Mesodermal cell (in vitro differentiated cells): ENCODE data around the gene NPC1L1.

ENCODE experiments used
- H3K27ac ChIP-seq: 2 replicates; pipeline ENCODE4 v1.7.0; 2013; ENCODE audit warnings: mild to moderate bottlenecking, low read depth, low read length, moderate library complexity; ENCODE audit not compliant: severe bottlenecking
- H3K36me3 ChIP-seq: 2 replicates; pipeline ENCODE4 v1.7.1; 2013; ENCODE audit warnings: mild to moderate bottlenecking, low read length, moderate library complexity; ENCODE audit not compliant: control insufficient read depth, insufficient read depth
- H3K4me1 ChIP-seq: one replicate; pipeline ENCODE4 v1.7.1; 2013; ENCODE audit warnings: mild to moderate bottlenecking, low read length; ENCODE audit not compliant: insufficient read depth, control insufficient read depth, poor library complexity, severe bottlenecking
- H3K4me3 ChIP-seq: 2 replicates; pipeline ENCODE4 v1.7.0; 2013; ENCODE audit warnings: low read length, control low read depth, mild to moderate bottlenecking; ENCODE audit not compliant: insufficient read depth, poor library complexity, severe bottlenecking; ENCODE audit errors: extremely low read depth
- H3K9me3 ChIP-seq: 2 replicates; pipeline ENCODE4 v1.7.1; 2013; ENCODE audit warnings: mild to moderate bottlenecking, low read length, moderate library complexity; ENCODE audit not compliant: control insufficient read depth
- WGBS, 2 experiments: methylation state at CpG; one replicate each; pipeline ENCODE4 v1.1.5; 2013; ENCODE audit warnings: missing lambda C conversion rate in 2 of 2; ENCODE audit not compliant: insufficient coverage in 2 of 2; 5-methylcytosine and 5-hydroxymethylcytosine counted together

Gene NPC1L1

DNA sequence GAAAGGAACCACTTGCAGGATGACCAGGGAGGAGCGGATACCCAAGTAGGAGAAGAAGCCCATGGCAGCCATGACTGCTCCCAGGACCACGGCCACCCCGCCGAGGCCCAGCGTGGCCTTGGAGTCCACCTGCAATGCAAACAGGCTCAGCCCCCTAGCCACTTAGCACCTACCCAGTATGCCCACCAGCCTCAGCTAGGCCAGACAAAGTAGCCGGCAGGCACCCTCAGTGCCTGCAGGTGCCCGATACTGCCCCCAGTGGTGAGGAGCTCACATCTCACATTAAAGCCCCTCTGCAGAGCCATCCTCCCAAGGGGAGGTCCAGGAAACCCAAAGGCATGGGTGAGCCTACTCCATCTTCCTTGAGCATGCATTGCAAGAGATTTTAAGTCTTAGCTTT is 6.6 kb downstream of the NPC1L1 start:
- no peaks in the 10 kb centered on the region for H3K9me3 ChIP-seq
- WGBS, 2 experiments = 55 to 62% methylated on average over 6 of the region's 7 CpGs
- H3K27ac ChIP-seq = no peak overlapping the region
- no peaks in the 10 kb centered on the region for H3K4me1 ChIP-seq
- H3K36me3 ChIP-seq = no peaks in the 10 kb centered on the region
- H3K4me3 ChIP-seq = no peak overlapping the region

DNA sequence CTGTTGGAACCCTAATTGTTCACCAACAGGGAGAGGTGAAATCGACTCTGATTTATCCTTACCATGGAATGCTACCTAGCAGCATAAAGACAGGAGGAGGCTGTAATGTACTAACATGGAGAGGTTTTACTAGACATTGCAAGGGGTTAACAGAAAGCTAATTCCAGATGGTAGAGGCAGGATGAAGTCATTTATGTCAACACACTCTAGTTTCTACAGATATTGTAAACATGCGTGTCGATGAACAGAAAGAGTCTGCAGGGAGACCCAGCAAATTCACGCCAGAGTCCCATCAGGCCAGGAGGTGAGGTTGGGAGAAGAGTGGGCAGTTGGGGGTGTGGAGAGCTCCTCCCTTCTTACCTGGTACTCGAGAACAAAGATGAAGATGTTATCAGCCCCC is 7.0 kb downstream of the NPC1L1 start:
- WGBS, 2 experiments = 92 to 93% methylated on average over 2 to 4 of the region's 5 CpGs
- no peaks in the 10 kb centered on the region for H3K4me1 ChIP-seq
- H3K36me3 ChIP-seq = no peaks in the 10 kb centered on the region
- no peak overlapping the region for H3K4me3 ChIP-seq
- no peaks in the 10 kb centered on the region for H3K9me3 ChIP-seq
- no peak overlapping the region for H3K27ac ChIP-seq

DNA sequence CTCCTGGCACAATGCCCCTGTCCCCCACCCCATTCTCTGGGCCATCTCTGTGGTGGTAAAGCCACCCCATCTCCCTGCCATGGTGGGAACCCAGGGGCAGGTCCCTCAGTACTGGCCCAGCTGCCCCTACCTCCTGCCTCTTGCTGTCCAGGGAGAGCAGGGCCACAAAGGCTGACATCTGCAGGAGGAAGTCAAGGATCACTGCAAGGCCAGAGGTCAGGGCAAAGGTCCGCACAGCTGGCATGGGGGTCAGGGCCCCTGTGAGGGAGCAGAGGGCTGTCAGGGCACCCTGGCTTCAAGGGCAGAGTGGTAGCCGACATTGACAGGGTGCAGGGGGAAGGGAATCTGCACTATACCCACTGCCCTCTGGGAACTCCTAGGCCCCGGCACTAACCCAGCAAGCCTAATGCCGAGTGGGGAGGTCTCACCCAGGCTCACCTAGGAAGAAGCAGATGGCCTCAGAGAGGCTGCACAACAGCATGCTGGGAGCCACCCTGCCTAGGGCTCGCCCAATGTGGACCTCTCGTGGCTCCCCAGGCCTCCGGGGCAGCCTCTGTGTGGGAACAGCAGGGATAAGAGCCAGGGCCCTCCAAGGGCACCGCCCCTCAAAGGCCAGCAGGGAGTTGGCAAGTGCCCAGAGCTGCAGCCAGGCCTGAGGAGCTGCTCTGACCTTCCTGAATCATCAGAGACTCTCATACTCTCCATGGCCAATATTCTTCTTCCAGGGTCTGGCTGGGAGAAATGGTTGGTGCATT is 7.7 kb downstream of the NPC1L1 start:
- Histone ChIP-seq H3K4me3 (no peak overlapping the region), H3K4me1 (no peaks in the 10 kb centered on the region), H3K27ac (no peak overlapping the region), H3K9me3 (no peaks in the 10 kb centered on the region), H3K36me3 (no peaks in the 10 kb centered on the region)
- 88 to 91% methylated on average over 5 to 6 of the region's 8 CpGs for WGBS, 2 experiments

DNA sequence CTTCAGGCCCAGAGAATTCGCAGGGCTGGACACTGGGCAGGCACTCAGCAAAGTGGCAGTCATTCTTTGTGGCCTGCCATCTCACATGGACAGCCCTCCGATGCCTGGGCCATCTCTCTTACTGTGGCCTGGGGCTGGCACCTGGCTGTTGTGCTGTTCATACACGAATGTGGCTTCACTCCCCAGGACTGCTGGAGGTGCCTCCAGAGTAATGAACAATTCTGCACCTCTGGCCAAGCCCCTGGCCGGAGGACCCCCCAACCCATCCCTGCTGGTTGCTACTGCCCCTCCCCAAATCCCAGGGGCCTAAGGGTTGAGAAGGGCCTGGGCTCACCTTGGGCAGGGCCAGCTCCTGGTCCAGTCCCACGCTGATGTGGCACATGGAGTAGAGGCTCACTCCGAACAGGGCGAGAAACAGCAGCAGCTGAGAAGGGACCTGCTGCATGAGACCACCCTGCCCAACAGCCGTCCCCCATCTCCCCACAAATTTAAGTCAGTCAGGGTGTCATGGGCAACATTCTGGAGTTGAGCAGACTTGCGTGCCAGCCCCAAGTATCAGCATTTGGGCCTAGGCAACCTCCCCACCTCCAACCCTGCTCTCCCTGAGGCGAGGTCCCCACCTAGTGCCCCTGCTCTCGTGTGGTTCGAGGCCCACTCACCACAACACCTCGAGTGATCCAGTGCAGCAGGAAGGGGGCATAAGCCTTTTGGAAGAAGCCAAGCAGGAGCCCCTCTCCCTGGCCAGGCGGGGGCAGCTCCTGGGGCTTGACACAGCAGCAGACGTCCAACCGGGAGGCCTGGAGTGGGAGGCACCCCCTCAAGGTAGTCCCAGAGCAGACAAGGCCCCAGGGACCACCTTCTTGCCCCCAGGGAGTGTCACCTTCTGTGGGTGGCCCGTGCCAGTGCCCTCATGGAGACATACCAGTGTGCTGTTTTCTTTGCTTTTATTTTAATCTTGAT is 9.4 kb downstream of the NPC1L1 start:
- Histone ChIP-seq H3K4me3 (no peak overlapping the region), H3K27ac (no peak overlapping the region), H3K36me3 (no peaks in the 10 kb centered on the region), H3K4me1 (no peaks in the 10 kb centered on the region), H3K9me3 (no peaks in the 10 kb centered on the region)
- 81 to 87% methylated on average over 14 to 16 of the region's 17 CpGs for WGBS, 2 experiments

DNA sequence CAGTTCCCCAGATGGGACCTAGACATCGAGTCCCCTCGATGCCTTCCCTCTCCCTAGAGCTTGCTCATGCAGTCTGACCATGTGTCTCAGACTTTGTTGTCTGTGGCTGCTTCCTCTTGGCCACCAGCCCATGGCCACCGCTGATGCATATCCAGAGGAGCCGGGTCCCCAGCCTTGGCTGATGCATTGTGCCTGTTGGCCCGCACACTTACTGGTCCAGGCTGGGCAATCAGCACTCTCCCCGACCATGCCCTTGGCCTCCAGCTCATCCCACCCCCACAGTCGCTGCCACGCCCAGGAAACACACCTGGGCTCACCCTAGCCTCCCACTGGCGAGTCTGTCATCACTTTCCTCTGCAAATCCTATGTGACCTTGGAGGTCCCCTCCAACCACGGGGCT is 10.1 kb downstream of the NPC1L1 start:
- 92 to 93% methylated on average over 9 to 10 of the region's 10 CpGs for WGBS, 2 experiments
- H3K9me3 ChIP-seq = no peaks in the 10 kb centered on the region

DNA sequence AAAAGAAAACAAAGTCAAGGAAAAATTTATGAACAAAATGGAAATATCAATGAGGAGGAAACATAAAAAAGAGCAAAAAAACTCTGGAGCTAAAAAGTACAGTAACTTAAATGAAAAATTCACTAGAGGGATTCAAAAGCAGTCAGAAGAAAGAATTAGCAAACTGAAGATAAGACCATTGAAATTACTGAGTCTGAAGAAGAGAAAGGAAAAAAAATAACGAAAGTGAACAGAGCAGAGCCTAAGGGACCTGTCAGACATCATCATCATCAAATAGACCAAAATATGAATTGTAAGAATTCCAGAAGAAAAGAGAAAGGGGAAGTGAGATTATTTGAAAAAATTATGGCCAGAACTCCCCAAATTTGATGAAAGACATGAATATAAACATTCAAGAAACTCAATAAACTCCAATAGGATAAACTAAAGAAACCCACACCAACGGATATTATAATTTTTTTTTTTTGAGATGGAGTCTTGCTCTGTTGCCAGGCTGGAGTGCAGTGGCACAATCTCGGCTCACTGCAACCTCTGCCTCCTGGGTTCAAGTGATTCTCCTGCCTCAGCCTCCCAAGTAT is 16.2 kb downstream of the NPC1L1 start:
- WGBS, 2 experiments = 70 to 100% methylated on average over 1 to 2 of the region's 3 CpGs
- Histone ChIP-seq H3K36me3 (no peaks in the 10 kb centered on the region), H3K4me3 (no peak overlapping the region), H3K27ac (no peak overlapping the region), H3K4me1 (no peaks in the 10 kb centered on the region), H3K9me3 (no peaks in the 10 kb centered on the region)

More for the DNA sequence above, 10.1 kb downstream of the NPC1L1 start:
- Histone ChIP-seq H3K4me3 (no peak overlapping the region), H3K4me1 (no peaks in the 10 kb centered on the region), H3K36me3 (no peaks in the 10 kb centered on the region), H3K27ac (no peak overlapping the region)

DNA sequence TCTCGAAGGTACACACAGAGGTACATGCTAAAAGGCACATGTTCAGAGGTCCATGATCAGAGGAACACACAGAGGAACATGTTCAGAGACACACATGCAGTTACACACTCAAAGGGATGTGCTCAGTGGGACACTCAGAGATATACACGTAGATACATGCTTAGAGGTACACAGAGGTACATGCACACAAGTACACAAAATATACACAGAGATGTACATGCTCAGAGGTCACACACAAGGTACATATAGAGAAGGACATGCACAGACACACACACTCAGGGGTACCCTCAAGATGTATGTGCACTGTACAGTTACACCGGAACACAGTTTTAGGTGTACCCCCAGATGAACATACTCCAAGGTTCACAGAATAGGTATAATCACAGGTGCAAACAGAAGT is 18.8 kb downstream of the NPC1L1 start:
- WGBS, 2 experiments = 85 to 92% methylated on average over 3 of the region's 3 CpGs
- Histone ChIP-seq H3K9me3 (no peaks in the 10 kb centered on the region), H3K4me3 (no peak overlapping the region), H3K36me3 (no peaks in the 10 kb centered on the region), H3K4me1 (no peaks in the 10 kb centered on the region), H3K27ac (no peak overlapping the region)

DNA sequence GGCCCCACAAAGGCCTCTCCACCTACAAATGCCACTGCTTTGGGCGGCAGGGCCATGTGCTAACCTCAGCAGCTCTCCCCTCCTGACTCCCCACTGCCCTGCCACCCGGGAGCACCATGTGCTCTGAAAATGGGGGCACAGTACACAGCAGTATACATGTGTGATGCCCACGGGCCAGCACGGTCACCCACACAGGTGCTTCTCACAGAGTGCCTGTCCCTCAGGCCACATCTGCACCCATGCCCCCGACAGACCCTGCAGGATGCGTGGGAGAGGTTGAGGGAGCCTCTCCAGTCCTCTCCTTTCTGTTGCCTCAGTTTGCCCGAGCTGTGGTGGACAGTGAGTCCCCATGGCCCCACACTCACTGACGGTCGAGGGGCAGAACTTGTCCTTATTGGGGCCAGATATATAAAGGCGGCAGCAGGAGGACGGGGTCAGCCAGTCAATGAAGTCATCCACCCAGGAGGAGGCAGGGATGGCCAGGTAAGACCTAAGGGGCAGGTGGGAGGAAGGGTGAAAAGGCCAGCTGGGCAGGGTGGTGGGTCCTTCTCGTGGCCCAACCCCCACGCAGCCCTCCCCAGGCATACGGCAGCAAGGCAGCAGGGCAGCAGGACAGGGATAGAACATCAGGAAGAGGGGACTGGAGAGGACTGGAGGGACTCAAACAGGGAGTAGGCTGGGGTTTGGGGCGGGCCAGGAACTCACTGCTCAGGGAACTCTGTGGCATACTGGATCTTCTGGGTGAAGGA is 19.6 kb downstream of the NPC1L1 start:
- H3K27ac ChIP-seq = no peak overlapping the region
- 96 to 97% methylated on average over 11 to 15 of the region's 15 CpGs for WGBS, 2 experiments

DNA sequence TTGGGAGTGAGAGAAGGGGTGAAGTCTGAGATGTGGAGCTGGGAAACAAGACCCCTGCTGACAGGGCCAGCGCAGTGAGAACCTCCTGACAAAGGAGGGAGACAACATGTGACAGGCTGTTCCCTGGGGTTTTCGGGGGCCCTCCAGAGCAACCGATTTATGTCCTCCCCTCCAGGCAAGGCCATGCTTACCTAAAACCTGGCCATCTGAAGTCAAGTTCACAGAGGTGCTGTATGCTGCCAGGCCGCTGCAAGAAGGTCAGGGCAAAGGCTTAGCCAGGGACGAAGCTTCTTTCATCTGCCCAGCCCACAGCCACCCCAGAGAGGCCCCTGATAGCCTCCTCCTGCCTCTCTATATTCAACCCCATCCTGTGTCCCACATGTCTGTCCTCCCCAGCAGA is 20.6 kb downstream of the NPC1L1 start:
- H3K9me3 ChIP-seq = no peaks in the 10 kb centered on the region
- no peak overlapping the region for H3K4me3 ChIP-seq
- WGBS, 2 experiments = 70 to 90% methylated on average over 3 to 5 of the region's 5 CpGs
- no peak overlapping the region for H3K27ac ChIP-seq
- no peaks in the 10 kb centered on the region for H3K4me1 ChIP-seq
- H3K36me3 ChIP-seq = no peaks in the 10 kb centered on the region

More for the DNA sequence above, 19.6 kb downstream of the NPC1L1 start:
- H3K9me3 ChIP-seq = no peaks in the 10 kb centered on the region
- no peaks in the 10 kb centered on the region for H3K4me1 ChIP-seq
- no peak overlapping the region for H3K4me3 ChIP-seq
- no peaks in the 10 kb centered on the region for H3K36me3 ChIP-seq

DNA sequence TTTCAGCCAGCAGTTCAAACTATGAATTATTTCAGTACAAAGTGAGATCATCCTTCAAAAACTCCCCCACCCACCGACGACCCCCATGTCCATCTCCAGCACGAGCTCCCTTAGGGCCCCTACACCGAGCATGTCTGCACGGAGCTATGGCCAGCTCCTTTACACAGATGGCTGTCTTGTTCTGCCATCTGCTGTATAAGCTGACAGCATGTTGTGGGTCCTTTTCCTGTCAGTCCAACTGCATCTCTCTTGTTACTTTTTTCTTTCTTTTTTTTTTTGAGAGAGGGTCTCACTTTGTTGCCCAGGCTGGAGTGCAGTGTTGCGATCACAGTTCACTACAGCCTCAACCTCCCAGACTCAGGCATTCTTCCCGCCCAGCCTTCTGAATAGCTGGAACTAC is 21.6 kb downstream of the NPC1L1 start:
- no peaks in the 10 kb centered on the region for H3K36me3 ChIP-seq
- no peaks in the 10 kb centered on the region for H3K4me1 ChIP-seq
- WGBS, 2 experiments = 77 to 94% methylated on average over 2 to 7 of the region's 7 CpGs
- no peaks in the 10 kb centered on the region for H3K9me3 ChIP-seq
- no peak overlapping the region for H3K4me3 ChIP-seq
- no peak overlapping the region for H3K27ac ChIP-seq
